Left kidney (tissue), 2 donors: ENCODE data around the gene TRIM26. TPM values are rescaled to one million over a fixed set of nuclear protein-coding genes. Genes with fewer than 3 reads are reported as not detected.
"Not testable (repeated sequence)": the region's sequence is repeated elsewhere in the genome, so short reads cannot be mapped to it uniquely, and the experiment has no call there.

Experiments used
- DNase-seq: peaks from one replicate; pipeline ENCODE4 v3.0.0-alpha.2; 2013
- polyA plus RNA-seq: library from polyadenylated mRNA; unstranded; fragments of 120-200 nt; gene quantifications from one replicate; pipeline ENCODE4 v1.2.1, GENCODE V29; 2013; ENCODE audit not compliant: insufficient read length

Gene TRIM26
- polyA plus RNA-seq, 1 donor, result 39.7 TPM

DNA sequence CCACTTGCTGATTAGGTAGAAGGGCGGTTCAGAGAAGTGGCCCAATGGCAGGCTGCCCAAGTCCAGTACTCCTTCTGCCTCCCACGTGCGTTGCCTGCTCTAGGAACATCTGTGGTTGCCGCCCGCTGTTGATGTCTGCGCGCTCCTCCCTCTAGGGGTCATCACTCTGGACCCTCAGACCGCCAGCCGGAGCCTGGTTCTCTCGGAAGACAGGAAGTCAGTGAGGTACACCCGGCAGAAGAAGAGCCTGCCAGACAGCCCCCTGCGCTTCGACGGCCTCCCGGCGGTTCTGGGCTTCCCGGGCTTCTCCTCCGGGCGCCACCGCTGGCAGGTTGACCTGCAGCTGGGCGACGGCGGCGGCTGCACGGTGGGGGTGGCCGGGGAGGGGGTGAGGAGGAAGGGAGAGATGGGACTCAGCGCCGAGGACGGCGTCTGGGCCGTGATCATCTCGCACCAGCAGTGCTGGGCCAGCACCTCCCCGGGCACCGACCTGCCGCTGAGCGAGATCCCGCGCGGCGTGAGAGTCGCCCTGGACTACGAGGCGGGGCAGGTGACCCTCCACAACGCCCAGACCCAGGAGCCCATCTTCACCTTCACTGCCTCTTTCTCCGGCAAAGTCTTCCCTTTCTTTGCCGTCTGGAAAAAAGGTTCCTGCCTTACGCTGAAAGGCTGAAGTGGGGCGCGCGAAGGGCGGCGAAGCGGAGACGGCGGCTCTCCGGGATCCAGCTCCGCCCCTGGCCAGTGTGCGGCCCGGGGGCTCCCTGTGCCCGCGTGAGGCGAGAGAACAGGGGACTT lies 41.3 kb downstream of the TRIM26 start:
- peak; percentile 24 for DNase-seq

DNA sequence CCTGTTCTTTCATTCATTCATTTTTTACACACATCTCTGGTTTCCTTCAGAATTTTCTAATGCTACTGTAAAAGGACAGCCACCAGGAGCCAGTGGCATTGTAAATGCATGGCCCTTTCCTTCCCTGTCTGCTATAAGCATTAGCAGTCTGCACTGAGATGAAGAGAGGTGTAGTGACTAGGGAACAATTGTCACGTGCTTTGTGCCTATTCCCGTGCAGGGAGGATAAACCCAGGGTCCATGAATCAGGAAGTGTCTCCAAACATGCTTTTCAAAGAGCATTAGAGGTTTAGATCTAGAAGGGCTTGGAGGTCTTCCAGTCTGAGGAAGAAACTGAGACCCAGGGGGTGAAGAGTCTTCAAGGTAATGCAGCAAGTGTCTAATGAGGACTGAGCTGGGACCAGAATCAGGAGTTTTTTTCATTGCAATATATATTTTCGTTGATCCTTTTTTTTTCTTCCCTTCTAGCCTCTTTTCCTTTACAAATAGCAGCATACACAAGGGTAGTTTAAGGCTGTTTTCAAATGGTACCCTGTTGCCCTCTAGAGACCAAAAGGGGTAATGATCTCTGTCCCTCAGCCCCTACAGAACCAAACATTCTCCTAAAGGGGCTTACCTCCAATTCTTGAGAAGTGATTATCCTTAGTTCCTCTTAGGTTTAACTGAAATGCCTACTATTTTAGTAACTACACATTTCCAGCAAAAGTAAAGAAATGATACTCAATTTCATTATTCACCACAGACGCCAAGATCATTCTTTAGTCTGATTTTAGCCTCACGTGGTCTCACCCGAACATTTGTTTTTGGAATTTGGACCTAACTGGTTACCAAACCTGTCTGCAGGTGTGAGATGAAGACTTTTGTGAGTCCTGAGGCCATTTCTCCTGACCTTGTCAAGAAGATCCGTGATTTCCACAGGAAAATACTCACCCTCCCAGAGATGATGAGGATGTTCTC lies 43.3 kb downstream of the TRIM26 start:
- DNase-seq, result peak; percentile 36

GRCh38 chr6:30168741-30169140 lies 44.5 kb downstream of the TRIM26 start:
- DNase-seq, result no peak

- DNase-seq, result no peak
These were observed 46.1 kb downstream of the TRIM26 start for GRCh38 chr6:30167101-30167500.

DNA sequence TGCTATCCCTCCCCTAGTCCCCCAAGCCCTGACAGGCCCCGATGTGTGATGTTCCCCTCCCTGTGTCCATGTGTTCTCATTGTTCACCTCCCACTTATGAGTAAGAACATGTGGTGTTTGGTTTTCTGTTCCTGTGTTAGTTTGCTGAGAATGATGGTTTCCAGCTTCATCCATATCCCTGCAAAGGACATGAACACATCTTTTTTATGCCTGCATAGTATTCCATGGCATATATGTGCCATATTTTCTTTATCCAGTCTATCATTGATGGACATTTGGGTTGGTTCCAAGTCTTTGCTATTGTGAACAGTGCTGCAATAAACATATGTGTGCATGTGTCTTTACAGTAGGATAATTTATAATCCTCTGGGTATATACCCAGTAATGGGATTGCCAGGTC lies 48.0 kb downstream of the TRIM26 start:
- DNase-seq, result not testable (repeated sequence)

DNA sequence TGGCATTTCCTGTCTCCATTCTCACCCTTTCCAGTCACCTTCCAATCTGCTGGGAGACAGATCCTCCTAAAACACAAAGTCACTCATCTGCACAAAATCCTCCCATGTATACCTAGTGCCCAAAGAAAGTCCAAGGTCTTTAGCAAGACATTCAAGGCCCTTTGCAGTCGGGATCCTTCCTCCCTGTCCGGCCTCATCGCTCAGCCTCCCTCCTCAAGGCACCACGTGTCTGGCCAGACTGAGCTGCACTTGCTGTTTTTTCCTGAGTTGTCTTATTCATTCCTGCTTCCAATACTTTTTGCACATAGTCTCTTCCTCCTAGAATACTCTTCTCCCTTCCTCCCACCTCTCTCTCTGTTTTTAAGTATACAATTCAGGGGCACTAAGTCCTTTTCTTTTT lies 48.5 kb downstream of the TRIM26 start:
- no peak for DNase-seq

- DNase-seq, result no peak
These were observed 49.1 kb downstream of the TRIM26 start for GRCh38 chr6:30163918-30164654.

DNA sequence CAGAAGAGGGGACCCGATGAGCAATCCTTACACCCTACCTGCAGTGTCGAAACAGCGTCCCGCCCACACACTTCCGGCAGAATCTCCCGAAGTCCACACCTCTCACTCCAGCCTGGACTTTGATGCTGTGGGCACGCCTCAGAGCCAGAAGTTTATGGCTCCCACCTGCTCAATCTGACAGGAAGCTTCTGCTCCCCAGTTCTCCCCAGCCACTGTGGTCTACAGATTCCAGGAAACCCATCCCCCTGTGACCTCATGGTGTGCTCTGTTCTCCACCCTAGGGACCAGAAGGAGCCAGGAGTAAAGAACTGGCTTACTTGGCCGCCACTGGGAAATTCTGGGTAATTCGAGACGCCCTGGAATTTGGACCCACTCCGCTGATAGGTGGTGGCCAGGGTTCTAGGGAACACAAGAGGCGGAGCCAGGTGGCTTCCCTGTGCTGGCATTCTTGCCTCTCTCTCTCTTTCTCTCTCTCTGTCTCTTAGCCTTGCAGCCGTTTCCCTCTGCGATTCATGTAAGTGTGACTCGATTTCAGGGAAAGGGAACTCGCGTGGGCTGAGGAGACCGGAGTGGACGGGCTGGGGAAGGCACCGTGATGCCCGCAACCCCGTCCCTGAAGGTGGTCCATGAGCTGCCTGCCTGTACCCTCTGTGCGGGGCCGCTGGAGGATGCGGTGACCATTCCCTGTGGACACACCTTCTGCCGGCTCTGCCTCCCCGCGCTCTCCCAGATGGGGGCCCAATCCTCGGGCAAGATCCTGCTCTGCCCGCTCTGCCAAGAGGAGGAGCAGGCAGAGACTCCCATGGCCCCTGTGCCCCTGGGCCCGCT lies 49.9 kb downstream of the TRIM26 start, which contains the start of gene TRIM15:
Gene TRIM15, plus strand, starts transcription at position 457 of the 828 bp plus-strand sequence. Its CDS starts 139 bp downstream, at position 596.
- DNase-seq, result no peak

DNA sequence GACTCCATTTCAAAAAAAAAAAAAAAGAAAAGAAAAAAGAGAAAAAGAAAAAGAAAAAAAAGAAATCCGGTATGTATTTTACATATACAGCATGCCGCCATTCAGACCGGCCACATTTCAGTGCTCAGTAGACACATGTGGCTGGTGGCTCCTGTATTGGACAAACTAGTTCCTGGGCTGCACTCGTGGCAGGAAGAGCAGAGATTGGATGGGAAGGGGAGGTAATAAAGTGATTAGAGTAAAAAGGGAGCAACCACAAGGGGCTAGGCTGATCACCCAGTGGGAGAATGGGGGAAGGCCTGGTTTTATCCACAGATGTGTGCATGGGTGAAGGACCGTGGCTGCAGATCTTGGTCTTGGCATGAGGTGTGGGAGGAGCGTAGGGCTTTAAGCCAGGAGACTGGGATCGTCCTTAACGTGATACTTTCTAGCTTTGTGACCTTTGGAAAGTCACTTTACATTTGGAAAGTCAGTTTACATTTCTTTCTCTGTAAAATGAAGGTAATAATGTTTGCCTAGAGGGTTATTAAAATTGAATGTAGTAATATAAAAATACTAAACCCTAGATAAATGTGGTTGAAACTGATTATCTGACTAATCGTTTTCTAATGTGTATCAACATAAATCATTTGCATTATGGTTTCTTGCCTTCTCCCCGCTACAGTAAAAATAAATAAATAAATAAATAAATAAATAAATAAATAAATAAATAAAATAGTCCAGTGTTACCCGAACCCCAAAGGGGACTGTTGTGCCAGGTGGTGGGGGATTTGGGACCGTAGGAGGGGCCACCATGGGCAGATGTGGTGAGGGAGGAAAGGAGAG lies 50.7 kb downstream of the TRIM26 start:
- DNase-seq, result no peak

DNA sequence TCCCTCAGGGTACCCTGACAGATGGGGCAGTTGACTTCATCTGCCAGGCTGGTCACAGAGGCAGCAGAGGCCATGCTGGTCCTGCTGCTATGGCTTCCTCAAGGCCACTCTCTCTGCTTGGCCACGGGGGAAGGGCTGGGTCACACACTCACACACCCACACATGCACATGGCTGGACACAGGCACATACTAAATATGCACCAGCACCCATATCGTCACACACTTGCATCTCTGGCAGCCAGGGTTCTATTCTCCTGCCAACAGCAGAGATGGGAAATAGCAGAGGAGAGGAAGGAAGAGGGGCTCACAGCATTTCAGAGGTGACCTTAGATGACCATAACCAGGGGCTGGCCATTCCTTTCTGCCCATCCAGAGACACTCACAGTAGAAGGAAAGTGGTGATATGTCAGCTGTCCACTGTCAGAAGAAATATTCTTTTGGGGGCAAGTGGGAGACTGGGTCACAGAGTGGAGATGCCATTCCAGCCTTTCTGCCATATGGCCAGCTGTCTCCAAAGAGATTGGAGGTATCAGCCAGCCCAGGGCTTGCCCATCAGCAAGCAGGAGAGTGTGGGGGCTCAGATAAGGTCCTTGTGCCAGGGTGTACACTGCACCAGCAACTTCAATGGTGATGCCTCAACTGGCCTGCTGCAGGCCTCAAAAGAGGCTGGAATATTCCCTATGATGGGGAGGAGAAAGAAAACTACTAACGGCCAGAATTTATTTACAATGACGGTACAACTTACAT lies 52.2 kb downstream of the TRIM26 start, which contains the start of gene TRIM10:
Gene TRIM10, minus strand, starts transcription at position 427 of the 747 bp plus-strand sequence. Its CDS starts 353 bp downstream, at position 74.
- DNase-seq, result no peak

DNA sequence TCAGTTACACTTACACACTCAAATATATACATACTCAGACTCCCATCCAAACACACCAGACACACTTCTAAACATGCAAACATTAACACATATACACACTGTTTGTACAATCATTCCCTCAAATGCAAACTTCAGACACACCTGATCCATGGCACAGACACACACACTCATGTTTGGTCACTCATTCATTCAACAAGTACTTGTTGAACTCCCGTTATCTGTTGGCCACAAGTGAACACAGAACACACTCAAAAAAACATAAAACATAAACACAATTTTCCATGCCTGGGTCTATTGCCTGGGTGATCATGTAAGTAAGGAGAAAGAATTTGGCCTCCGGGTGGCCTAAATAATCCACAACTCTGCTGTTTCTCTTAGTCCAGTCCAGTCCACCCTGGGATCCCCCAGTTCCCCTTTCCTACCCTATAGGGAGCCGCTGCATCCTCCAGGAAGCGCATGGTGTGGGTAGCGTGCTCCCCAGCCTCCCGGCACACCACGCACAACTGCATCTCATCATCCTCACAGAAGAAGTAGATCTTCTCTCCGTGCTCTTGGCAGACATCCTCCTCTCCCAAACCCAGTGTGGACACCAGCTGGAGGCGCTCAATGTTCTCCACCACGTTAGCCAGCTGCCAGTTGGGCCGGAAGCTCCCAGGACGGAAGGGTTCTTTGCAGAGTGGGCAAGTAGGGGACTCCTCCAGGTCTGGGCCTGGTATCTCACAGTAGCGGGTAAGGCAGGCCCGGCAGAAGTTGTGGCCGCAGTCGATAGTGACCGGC lies 53.0 kb downstream of the TRIM26 start:
- DNase-seq, result no peak

DNA sequence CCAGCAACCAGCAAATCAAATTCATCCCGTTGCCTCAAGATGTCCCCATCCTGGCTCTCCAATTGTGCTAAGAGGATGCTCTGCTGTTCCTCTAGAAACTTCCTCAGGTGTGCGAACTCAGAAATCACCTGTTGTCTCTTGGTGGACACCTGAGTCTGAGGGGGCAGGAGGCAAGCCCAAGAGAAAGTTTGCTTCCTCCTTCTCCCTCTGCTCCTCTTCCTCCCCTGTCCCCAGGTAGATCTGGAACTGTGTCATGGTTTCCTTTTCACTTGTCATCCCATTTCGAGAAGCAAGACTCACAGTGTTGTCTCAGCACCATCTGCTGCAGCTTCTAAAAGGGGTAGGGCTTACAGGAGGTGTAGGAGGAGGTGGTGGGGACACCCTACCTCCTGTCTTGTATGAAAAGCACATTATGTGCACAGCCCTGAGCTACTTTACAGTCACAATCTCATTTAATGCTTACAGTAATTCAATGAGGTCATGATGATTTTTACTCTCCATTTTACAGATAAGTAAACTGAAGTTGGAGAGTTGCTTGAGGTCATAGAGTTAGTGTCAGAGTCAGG lies 54.6 kb downstream of the TRIM26 start:
- DNase-seq, result no peak

DNA sequence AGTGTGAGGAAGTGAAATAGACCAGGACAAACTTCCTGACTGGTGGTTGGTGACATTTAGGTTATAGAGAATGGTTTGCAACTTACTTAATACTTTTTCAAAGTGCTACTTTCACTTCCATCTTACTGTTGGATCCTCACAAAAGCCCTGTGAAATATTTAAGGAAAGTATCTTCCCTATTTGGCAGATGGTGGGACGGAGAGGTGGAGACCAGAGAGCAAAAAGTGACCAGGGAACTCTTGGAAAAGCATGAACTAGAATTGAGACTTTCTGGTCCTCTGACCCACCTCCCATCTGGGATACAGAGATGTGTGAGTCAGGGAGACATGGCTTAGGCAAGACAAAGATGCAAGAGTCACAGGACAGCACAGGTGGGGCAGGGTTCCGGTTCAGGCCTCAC lies 55.2 kb downstream of the TRIM26 start:
- DNase-seq, result no peak

DNA sequence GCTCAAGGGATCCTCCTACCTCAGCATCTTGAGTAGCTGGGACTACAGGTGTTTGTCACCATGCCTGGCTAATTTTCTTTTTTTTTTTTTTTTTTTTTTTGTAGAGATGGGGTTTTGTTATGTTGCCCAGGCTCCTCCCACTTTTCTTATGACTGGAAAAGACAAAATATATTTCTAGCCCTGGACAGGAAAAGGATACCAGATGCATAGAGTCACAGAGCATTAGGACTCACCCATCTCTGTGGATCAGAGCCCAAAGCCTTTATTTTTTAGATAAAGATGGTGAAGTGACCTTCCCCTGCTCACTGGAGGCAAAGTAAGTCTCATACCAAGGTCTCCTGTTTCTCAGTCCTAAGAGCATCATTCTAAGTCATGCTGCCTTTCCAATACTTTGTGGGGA lies 55.6 kb downstream of the TRIM26 start:
- no peak for DNase-seq

DNA sequence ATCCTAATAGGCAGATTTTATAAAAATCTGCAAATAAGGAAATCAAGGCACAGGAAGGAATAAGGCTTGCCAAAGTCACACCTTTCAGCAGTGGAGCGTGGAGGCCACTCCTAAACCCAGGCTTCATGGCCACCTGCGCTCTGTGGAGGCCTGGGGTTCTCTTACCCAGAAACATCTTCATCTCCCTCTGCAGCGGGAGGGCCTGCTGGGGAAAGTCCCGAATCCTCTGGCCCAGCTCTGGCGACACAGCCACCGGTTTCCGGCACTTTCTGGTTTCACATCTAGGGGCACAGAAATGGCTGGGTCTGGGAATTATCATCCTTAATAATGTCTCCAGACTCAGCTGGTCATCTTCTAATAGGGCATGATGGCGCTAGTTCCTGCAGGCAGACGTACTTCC lies 56.4 kb downstream of the TRIM26 start:
- DNase-seq, result no peak

- DNase-seq, result no peak
These were observed 57.0 kb downstream of the TRIM26 start for GRCh38 chr6:30156262-30156599.

- DNase-seq, result no peak
These were observed 57.5 kb downstream of the TRIM26 start for GRCh38 chr6:30155520-30156261.
